ENCODE data around the gene MAPKAPK2.

- TF ChIP-seq CTCF (IDR thresholded peaks at IDR 0.05) = no peak
- TF ChIP-seq EP300 (IDR thresholded peaks at IDR 0.05) = no peak
- TF ChIP-seq POLR2A (IDR thresholded peaks at IDR 0.05) = no peak
Measured at GRCh38 chr1:206721454-206721853, 36.7 kb downstream of the MAPKAPK2 start.

Data from upper lobe of left lung (tissue), 4 donors.